Measurements from ENCODE around the gene TACR1. TPM values are rescaled to one million over a fixed set of nuclear protein-coding genes. Genes with fewer than 3 reads are reported as not detected.
"Not testable (repeated sequence)": the region's sequence is repeated elsewhere in the genome, so short reads cannot be mapped to it uniquely, and the experiment has no call there.

Gene TACR1
- total RNA-seq, 4 donors from 2014 or later: 0.04 to 3.6 (median 1.2) TPM

- Histone ChIP-seq H3K9me3 (no peaks in the 10 kb centered on the region), H3K36me3 (no peaks in the 10 kb centered on the region), H3K27me3 (no peaks in the 10 kb centered on the region), H3K4me3 (no peak overlapping the region), H3K27ac (no peak overlapping the region), H3K4me1 (no peaks in the 10 kb centered on the region)
- intact Hi-C loops (cut with DNase I): no loop called here
- no peak for TF ChIP-seq CTCF (IDR thresholded peaks at IDR 0.05)
- TF ChIP-seq POLR2A (IDR thresholded peaks at IDR 0.05): no peak
- no peak for DNase-seq
These were observed 25.6 kb downstream of the TACR1 start for GRCh38 chr2:75173740-75174139.

- H3K4me3 ChIP-seq; intact Hi-C loops (cut with DNase I); H3K9me3 ChIP-seq; H3K27ac ChIP-seq; H3K27me3 ChIP-seq; DNase-seq; H3K4me1 ChIP-seq; H3K36me3 ChIP-seq: not testable (repeated sequence)
- WGBS, 2 donors: 88 to 95% methylated on average over 3 of the region's 5 CpGs
These were observed 27.9 kb downstream of the TACR1 start for GRCh38 chr2:75171423-75171822.

- no peaks in the 10 kb centered on the region for H3K36me3 ChIP-seq
- peaks cover 0 to 3% (median 0%) of the 10 kb centered on the region in 4 donors for H3K27me3 ChIP-seq
- DNase-seq: no peak
- no peak for TF ChIP-seq CTCF (IDR thresholded peaks at IDR 0.05)
- intact Hi-C loops (cut with DNase I): no loop called here
- H3K4me3 ChIP-seq: no peak overlapping the region
- no peaks in the 10 kb centered on the region for H3K4me1 ChIP-seq
- WGBS, 2 donors: 93 to 94% methylated on average over 2 of the region's 2 CpGs
- H3K9me3 ChIP-seq: no peaks in the 10 kb centered on the region
- H3K27ac ChIP-seq: no peak overlapping the region
These were observed 28.4 kb downstream of the TACR1 start for GRCh38 chr2:75170889-75171288.

- Histone ChIP-seq H3K36me3 (no peaks in the 10 kb centered on the region), H3K4me3 (no peak overlapping the region), H3K4me1 (no peaks in the 10 kb centered on the region), H3K9me3 (no peaks in the 10 kb centered on the region), H3K27ac (no peak overlapping the region), H3K27me3 (peaks cover 0 to 4% (median 0%) of the 10 kb centered on the region in 4 donors)
- no peak for TF ChIP-seq POLR2A (IDR thresholded peaks at IDR 0.05)
- TF ChIP-seq CTCF (IDR thresholded peaks at IDR 0.05): no peak
- 36 to 49% methylated on average over 2 of the region's 2 CpGs for WGBS, 2 donors
- no peak for DNase-seq
- intact Hi-C loops (cut with DNase I): no loop called here
These were observed 31.1 kb downstream of the TACR1 start for GRCh38 chr2:75168186-75168585.

GRCh38 chr2:75166491-75166890 is 32.8 kb downstream of the TACR1 start:
- Histone ChIP-seq H3K27ac (no peak overlapping the region), H3K36me3 (no peaks in the 10 kb centered on the region), H3K9me3 (no peaks in the 10 kb centered on the region), H3K4me3 (no peak overlapping the region), H3K4me1 (no peaks in the 10 kb centered on the region), H3K27me3 (peaks cover 0 to 4% (median 0%) of the 10 kb centered on the region in 4 donors)
- WGBS, 2 donors: 84 to 93% methylated on average over 3 of the region's 3 CpGs
- intact Hi-C loops (cut with DNase I): no loop called here
- DNase-seq: no peak
- TF ChIP-seq POLR2A (IDR thresholded peaks at IDR 0.05) (no peak), CTCF (IDR thresholded peaks at IDR 0.05) (no peak)

GRCh38 chr2:75162897-75163296 is 36.4 kb downstream of the TACR1 start:
- Histone ChIP-seq H3K27me3 (peaks cover 0 to 4% (median 0%) of the 10 kb centered on the region in 4 donors), H3K36me3 (no peaks in the 10 kb centered on the region), H3K4me1 (no peaks in the 10 kb centered on the region), H3K27ac (peak overlapping the region in 1 of 4 donors; percentile 18), H3K9me3 (no peaks in the 10 kb centered on the region), H3K4me3 (no peak overlapping the region)
- intact Hi-C loops (cut with DNase I): no loop called here
- no peak for DNase-seq
- no peak for TF ChIP-seq POLR2A (IDR thresholded peaks at IDR 0.05)
- no peak for TF ChIP-seq CTCF (IDR thresholded peaks at IDR 0.05)
- WGBS, 2 donors: 54 to 63% methylated on average over 2 of the region's 2 CpGs

All from esophagus squamous epithelium (tissue), 5 donors.